Transverse colon (tissue), 3 donors: Measurements from ENCODE around the gene SLC22A31.

Experiments used
- POLR2A ChIP-seq: fragments of 450-650 bp; IDR thresholded peaks from one replicate; pipeline ENCODE4 v1.6.1; 2016; ENCODE audit warnings: antibody characterized with exemption, mild to moderate bottlenecking, moderate library complexity
- TF ChIP-seq, protein P1 (sequence below), 5 experiments: fragments of 200-600 bp in 3 of 5; fragments of 450-650 bp in 2 of 5; sonication (generic) in 3 of 5; IDR thresholded peaks; 1 replicate in 2 of 5; 2 replicates in 3 of 5; pipeline ENCODE4 v1.5.1; 2016 to 2017; ENCODE audit warnings: antibody characterized with exemption in 5 of 5, inconsistent platforms in 3 of 5, mild to moderate bottlenecking in 2 of 5, moderate library complexity in 1 of 5

GRCh38 chr16:89171216-89172170 lies 28.8 kb downstream of the SLC22A31 start, which contains the start of gene CDH15:
- TF ChIP-seq POLR2A = no peak
- TF ChIP-seq, protein P1, sequence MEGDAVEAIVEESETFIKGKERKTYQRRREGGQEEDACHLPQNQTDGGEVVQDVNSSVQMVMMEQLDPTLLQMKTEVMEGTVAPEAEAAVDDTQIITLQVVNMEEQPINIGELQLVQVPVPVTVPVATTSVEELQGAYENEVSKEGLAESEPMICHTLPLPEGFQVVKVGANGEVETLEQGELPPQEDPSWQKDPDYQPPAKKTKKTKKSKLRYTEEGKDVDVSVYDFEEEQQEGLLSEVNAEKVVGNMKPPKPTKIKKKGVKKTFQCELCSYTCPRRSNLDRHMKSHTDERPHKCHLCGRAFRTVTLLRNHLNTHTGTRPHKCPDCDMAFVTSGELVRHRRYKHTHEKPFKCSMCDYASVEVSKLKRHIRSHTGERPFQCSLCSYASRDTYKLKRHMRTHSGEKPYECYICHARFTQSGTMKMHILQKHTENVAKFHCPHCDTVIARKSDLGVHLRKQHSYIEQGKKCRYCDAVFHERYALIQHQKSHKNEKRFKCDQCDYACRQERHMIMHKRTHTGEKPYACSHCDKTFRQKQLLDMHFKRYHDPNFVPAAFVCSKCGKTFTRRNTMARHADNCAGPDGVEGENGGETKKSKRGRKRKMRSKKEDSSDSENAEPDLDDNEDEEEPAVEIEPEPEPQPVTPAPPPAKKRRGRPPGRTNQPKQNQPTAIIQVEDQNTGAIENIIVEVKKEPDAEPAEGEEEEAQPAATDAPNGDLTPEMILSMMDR (IDR thresholded peaks at IDR 0.05) = no peak
